RKO (cell line): Measurements from ENCODE around the gene RPP40.
"Not testable (repeated sequence)": the region's sequence is repeated elsewhere in the genome, so short reads cannot be mapped to it uniquely, and the experiment has no call there.

Source experiments
- DNase-seq: peaks from one replicate; pipeline ENCODE4 v3.0.0-alpha.2; 2016; ENCODE audit warnings: low spot score

The RPP40 gene

DNA sequence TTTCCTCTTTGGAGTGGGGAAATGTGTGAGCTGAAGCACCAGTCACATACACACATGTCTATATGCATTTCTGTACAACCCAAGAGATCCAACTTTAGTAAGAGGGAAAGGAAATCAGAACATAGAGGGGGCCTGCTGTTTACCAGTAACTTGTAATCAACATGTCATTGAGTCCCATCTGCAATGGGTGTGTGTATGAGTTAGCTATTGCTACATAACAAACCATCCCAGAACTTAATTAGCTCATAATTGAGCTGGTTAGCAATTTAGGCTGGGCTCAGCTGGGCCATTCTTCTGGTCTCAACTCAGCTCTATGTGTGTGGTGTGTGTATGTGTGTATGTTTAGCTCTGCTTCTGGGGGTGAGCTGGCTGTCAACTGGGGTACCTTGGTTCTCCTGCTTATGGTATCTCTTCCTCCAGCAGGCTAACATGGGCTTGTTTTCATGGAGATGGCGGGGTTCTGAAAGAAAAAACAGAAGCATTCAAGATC lies 10.3 kb upstream of the RPP40 start:
- no peak for DNase-seq

GRCh38 chr6:5012519-5012918 lies 8.7 kb upstream of the RPP40 start:
- no peak for DNase-seq

DNA sequence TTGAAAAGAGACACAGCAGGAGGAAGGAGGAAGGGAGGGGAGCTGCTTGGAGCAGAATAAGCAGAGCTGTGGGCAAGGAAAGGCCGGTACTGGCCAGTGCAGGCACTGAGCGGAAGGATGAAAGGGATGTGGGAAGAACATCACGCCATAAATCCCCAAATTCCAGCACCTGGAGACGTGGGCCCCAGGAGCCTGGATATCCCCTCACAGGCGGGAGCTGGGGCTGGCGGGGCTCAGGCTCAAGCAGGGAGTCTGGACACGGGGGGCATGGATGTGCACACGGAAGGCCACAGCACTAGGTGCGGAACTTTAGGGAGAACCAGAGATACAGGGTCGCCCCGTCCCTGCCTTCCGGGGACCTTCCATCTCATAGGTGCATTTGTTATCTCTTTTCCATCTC lies 7.5 kb upstream of the RPP40 start:
- DNase-seq: no peak

DNA sequence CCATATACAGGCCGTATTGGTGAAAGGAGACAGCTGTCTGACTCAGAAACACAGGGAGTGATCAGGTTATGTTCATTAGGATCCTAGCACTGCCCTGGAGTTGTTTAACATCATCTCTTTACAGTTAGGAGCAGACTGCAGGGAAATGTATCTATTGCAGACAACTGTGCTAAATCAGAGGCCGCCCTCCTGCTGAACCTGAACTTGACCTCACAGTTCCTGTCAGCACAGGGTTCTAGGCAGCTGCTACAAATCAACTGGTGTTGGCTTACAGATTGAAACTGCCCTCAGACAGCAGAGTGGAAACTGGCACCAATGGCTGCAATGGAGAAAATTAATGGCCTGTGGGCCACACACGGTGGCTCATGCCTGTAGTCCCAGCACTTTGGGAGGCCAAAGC lies 3.7 kb upstream of the RPP40 start:
- DNase-seq: no peak

- no peak for DNase-seq
Observed at GRCh38 chr6:5006222-5006621, 2.4 kb upstream of the RPP40 start.

GRCh38 chr6:5005038-5005433 lies 1.2 kb upstream of the RPP40 start:
- not testable (repeated sequence) for DNase-seq

DNA sequence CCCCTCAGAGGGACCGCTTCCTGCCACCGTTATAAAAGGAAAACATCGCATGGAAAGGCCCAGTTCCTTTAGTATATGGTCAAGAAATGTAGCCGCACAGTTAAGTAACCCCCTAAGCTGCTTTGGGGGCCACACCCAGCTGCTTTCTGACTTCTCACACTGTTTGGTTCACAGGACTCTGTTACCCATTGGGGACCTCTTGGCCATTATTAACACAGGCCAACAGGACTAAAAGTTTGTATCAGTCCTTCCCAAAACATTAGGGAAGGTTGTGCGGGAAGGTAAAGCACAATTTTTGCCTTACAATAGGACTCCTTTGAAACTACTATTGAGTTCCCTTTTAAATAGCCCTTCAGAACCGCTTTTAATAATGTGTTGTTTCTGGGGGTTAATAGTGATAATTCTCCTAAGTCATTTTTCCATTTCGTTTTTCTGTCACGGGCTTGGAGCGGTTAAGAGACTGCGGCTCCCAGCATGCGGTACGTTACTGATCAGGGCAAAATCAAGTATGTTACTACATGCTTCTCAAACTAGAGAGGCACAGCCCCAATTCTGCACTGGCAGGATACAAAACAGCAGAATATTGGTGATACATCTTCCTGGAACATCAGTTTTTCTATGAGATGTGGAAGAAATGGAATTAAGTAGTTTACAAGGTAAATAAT lies 668 bp upstream of the RPP40 start:
- DNase-seq: no peak

- no peak for DNase-seq
Observed at GRCh38 chr6:4999586-4999985, 4.3 kb downstream of the RPP40 start.

DNA sequence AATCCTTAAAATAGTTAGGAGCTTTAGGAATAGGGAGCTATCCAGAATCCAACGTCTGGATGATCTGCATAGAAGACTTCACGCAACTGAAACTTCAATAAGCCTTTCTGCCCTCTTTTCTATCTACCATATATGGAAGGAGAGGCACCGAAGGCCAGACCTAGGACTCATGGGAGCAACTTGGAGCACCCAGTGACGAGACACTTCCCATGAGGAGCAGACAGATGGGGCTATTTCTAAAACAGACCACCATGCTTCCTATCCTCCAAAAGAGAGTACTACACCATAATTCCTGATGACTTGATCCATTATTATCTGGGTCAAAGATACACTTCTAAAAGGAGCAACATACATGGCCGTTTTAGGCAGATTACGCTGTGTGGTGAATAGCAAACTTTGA lies 6.0 kb downstream of the RPP40 start:
- no peak for DNase-seq

DNA sequence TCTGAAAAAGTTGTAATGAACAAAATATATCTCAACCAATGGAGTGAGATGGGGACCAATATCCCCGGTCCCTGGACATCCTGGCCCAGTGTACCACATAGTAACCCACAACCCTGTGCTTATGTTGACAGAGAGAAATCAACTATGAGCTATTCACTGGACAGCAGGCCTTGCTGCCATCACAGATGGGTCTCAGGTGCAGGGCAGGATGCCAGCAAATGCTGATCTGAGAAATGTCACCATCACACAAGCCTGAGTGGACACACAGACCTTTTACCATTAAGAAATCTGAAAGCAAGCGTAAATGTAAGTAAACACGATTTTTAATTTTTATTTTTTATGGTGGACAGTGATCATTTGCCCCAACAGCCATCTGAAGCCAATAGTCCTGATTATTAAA lies 9.1 kb downstream of the RPP40 start:
- DNase-seq: no peak

DNA sequence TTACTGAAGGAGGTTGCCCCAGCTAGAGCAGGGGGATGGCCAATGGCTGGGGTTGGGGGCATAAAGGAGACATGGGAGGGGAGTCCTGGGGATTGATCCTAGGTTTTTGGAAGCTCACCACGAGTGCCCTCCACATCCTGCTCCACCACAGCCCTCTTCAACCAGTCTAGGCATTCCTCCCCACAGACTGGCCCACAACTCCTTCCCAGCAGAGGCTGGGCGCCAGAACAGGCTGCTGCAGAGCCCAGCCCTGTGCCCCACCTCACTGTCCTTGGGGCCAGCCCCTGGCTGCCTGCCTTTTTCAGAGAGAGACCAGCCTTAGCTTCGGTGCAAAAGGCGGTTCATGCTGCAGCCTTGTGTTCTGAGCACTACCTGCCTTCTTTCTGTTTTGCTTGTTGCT lies 16.4 kb downstream of the RPP40 start:
- DNase-seq: no peak

GRCh38 chr6:4986999-4987398 lies 16.8 kb downstream of the RPP40 start:
- DNase-seq: no peak

DNA sequence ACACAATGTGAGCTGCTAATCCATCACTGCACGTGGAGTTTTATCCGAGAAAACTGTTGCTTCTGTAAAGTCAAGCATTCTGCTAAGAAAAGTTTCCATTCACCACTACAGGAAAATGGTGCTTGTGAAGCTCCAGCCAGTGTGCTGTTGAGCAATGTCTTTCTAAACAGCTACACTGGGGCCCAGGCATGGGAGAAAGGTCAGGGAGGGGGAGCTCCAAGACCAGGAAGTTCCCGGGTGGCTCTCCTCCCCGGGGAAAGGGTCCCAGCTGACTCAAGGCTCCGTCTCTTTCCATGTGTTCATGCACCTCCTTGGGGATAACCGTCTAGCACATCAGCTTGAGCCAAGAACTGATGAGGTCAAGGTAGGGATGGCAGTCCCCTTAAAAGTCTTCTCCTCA lies 20.5 kb downstream of the RPP40 start:
- DNase-seq: no peak

- no peak for DNase-seq
Observed at GRCh38 chr6:4981761-4982160, 22.1 kb downstream of the RPP40 start.

DNA sequence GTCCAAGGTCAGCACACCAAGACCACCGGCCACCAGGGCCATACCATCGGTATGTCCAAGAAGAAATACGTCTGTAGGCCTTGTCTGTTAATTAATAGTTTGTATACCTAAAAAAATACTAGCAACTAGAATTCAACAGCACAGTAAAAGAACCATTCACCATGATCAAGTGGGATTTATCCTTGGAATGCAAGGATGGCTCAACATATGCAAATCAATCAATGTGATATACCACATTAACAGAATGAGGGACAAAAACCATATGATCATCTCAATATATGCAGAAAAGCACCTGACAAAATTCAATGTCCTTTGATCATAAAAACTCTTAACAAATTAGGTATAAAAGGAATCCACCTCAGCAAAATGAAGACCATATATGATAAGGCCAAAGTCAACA lies 24.4 kb downstream of the RPP40 start:
- no peak for DNase-seq

DNA sequence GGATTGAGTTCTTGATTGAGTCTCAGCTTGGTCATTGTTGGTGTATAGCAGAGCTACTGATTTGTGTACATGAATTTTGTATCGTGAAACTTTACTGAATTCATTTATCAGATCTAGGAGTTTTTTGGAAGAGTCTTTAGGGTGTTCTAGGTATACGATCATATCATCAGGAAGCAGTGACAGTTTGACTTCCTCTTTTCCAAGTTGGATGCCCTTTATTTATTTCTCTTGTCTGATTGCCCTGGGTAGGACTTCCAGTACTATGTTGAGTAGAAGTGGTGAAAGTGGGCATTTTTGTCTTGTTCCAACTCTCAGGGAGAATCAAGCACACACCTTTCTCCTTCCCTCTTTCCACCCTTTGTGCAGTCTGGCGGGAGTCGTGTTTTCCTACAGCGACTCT lies 26.4 kb downstream of the RPP40 start:
- no peak for DNase-seq

DNA sequence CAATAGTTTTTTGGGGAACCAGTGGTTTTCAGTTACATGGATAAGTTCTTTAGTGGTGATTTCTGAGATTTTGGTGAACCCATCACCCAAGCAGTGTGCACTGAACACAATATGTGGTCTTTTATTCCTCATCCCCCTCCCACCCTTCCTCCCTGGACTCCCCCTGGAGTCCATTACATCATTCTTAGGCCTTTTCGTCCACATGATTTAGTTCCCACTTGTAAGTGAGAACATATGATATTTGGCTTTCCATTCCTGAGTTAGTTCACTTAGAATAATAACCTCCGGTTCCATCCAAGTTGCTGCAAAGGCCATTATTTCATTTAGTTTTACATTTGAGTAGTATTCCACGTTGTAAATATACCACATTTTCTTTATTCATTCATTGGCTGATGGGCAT lies 28.3 kb downstream of the RPP40 start:
- no peak for DNase-seq

DNA sequence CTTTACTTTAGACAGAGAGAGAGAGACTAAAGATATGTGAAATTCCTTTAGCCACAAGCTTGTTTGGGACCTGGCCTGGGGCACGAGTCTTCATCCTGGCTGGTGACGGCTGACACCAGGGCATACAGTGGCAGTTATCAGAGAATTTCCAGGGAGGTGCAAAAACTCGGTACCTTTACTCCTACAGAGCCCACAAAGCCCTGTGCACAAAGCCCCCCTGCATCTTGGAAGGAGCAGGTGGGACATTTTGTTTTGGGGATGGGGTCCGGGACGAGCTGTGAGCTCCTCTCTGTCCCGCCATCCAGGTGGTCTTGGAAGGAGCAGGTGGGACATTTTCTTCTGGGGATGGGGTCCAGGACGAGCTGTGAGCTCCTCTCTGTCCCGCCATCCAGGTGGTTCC lies 28.9 kb downstream of the RPP40 start:
- no peak for DNase-seq

GRCh38 chr6:4973982-4974745 lies 29.7 kb downstream of the RPP40 start:
- no peak for DNase-seq

- no peak for DNase-seq
Observed at GRCh38 chr6:4973415-4973814, 30.4 kb downstream of the RPP40 start.

- no peak for DNase-seq
Observed at GRCh38 chr6:4972438-4972837, 31.4 kb downstream of the RPP40 start.

- DNase-seq: no peak
Observed at GRCh38 chr6:4971851-4972250, 32.0 kb downstream of the RPP40 start.

DNA sequence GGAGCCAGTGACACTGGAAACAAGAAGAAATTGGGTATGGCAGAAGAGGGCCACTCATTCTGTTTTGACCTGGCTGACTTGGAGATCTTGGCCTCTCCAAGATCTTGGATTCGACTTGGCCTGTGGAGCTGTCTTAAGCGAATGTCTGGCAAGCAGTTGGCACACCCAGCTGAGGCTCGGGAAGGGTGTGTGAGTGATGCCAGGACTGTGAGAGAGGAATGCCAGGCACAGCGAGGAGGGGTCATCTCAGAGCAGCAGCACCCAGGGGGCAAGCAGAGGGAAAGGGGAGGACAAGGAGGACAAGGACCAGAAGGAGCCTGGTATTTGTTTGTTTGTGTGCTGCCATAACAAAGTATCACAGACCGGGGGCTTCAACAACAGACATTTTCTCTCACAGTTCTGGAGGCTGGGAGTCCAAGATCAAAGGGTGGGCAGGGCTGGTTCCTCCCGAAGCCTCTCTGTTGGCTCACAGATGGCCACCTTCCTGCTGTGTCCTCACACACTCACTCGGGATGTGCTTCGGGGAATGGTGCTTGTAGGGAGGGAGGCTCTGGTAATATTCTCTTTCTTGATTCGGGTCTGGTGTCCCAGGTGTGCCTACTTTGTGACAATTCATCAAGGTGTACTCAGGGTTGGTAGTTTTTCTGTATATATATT lies 33.0 kb downstream of the RPP40 start:
- DNase-seq: no peak
